A673 (cell line): ENCODE measurements around the gene MFSD6.

ENCODE experiments used
- EZH2 ChIP-seq: fragments of 200-600 bp; sonication (generic); IDR thresholded peaks from 2 replicates; pipeline ENCODE4 v1.6.1; 2017; ENCODE audit warnings: borderline replicate concordance, low read depth, mild to moderate bottlenecking, mixed read lengths, antibody characterized with exemption, low read length; ENCODE audit not compliant: poor library complexity, severe bottlenecking
- TF ChIP-seq, protein P1 (sequence below): fragments of 300-800, 200-600 bp; sonication (generic); conservative IDR thresholded peaks from 2 replicates; pipeline ENCODE4 v1.5.1; 2017; ENCODE audit warnings: low read depth, mild to moderate bottlenecking, antibody characterized with exemption, low read length, moderate library complexity, mixed read lengths

GRCh38 chr2:190547886-190548285 lies 139.7 kb downstream of the MFSD6 start:
- TF ChIP-seq, protein P1, sequence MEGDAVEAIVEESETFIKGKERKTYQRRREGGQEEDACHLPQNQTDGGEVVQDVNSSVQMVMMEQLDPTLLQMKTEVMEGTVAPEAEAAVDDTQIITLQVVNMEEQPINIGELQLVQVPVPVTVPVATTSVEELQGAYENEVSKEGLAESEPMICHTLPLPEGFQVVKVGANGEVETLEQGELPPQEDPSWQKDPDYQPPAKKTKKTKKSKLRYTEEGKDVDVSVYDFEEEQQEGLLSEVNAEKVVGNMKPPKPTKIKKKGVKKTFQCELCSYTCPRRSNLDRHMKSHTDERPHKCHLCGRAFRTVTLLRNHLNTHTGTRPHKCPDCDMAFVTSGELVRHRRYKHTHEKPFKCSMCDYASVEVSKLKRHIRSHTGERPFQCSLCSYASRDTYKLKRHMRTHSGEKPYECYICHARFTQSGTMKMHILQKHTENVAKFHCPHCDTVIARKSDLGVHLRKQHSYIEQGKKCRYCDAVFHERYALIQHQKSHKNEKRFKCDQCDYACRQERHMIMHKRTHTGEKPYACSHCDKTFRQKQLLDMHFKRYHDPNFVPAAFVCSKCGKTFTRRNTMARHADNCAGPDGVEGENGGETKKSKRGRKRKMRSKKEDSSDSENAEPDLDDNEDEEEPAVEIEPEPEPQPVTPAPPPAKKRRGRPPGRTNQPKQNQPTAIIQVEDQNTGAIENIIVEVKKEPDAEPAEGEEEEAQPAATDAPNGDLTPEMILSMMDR, result no peak
- no peak for TF ChIP-seq EZH2
